DND-41 (cell line): Measurements from ENCODE around the gene WDR7.

Experiments
- EZH2 ChIP-seq: IDR thresholded peaks from 3 replicates; pipeline ENCODE4 v1.6.1; 2012; ENCODE audit warnings: borderline replicate concordance, low read depth, mild to moderate bottlenecking, moderate library complexity, low read length, inconsistent platforms; ENCODE audit not compliant: severe bottlenecking
- TF ChIP-seq, protein P1 (sequence below): IDR thresholded peaks from 2 replicates; pipeline ENCODE4 v1.5.1; 2012; ENCODE audit warnings: borderline replicate concordance, low read length, moderate library complexity, mild to moderate bottlenecking; ENCODE audit not compliant: poor library complexity, severe bottlenecking; ENCODE audit errors: extremely low read depth

DNA sequence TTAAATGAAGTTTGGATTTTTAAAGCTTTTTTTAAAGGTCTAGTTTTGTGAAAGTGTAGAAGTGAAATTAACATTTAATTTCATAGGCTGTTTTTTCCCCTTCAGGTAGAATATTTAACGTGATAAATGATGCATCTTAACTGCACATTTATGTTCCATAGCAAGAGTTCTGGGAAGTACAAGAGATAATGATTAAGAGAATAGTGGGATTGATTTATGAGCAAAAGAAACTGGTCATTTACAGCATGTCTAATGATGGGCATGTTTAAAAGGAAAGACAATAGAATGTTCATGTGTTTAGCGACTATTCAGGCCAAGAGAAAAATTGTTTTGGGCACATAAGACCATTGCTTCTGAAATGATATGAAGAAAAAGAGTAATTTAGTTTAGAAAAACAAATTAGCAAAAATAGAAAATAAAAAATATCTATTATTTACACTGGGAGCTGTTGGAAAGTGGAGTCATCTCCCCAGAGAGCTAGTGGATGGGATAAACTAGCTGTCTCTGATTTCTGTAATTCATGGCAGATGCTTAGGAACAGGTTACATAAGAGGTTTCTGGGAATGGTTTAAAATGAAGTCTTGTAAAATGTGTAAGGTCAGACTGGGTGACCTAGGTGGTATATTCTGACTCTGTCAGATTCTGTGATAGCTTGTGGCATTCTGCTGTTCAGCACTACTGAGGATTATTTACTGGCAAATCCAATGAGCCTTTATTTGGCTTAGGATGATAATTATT, 60.7 kb downstream of the WDR7 start:
- TF ChIP-seq, protein P1, sequence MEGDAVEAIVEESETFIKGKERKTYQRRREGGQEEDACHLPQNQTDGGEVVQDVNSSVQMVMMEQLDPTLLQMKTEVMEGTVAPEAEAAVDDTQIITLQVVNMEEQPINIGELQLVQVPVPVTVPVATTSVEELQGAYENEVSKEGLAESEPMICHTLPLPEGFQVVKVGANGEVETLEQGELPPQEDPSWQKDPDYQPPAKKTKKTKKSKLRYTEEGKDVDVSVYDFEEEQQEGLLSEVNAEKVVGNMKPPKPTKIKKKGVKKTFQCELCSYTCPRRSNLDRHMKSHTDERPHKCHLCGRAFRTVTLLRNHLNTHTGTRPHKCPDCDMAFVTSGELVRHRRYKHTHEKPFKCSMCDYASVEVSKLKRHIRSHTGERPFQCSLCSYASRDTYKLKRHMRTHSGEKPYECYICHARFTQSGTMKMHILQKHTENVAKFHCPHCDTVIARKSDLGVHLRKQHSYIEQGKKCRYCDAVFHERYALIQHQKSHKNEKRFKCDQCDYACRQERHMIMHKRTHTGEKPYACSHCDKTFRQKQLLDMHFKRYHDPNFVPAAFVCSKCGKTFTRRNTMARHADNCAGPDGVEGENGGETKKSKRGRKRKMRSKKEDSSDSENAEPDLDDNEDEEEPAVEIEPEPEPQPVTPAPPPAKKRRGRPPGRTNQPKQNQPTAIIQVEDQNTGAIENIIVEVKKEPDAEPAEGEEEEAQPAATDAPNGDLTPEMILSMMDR: no peak
- TF ChIP-seq EZH2: no peak
